H4 (cell line): ENCODE data around the gene MRPL38. TPM values are rescaled to one million over a fixed set of nuclear protein-coding genes. Genes with fewer than 3 reads are reported as not detected.

Experiments used
- DNase-seq: peaks from one replicate; pipeline ENCODE4 v3.0.0-alpha.2; 2015; ENCODE audit warnings: low spot score
- total RNA-seq: library from RNA; depleted of rRNA; stranded (reverse); fragments of >200 nt; shearing (Covaris generic); gene quantifications from 2 replicates; pipeline ENCODE4 v1.2.3, GENCODE V29; 2014; rRNA removed

The MRPL38 gene
- 39.1 and 54.0 TPM in 2 replicates for total RNA-seq

DNA sequence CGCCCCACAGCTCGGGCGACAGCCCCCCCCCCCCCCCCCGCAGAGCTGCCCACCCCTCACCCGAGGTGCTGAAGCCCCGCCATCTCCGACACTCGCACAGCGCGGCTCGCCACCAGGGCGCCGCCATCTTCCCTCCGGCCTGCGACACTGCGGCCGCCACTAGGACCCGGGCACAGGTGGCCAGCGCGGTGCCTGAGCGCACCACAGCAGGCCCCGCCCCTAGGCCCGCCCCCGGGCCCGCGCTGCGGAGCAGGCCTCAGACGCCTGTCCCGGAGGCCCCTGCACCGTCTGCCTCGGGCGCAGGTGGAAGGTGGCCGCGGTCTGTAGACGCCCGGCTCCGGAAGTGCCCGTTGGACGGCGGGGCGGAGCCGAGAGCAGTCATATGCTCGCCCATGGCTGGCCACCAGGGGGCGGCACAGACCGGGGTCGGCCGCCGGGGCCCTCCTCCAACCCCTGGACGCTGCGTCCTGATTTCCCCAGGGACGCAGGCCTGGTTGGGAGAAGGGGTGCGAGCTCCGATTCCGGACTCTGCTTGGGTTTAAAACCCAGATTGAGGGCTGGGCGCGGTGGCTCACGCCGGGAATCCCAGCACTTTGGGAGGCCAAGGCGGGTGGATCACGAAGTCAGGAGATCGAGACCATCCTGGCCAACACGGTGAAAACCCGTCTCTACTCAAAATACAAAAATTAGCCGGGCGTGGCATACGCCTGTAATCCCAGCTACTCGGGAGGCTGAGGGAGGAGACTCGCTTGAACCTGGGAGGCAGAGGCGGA lies at the start of gene MRPL38:
TSS of gene MRPL38 (minus strand) at position 136 of the 773 bp plus-strand sequence. CDS start at position 127, 9 bp downstream.
- DNase-seq, result peak; percentile 96

DNA sequence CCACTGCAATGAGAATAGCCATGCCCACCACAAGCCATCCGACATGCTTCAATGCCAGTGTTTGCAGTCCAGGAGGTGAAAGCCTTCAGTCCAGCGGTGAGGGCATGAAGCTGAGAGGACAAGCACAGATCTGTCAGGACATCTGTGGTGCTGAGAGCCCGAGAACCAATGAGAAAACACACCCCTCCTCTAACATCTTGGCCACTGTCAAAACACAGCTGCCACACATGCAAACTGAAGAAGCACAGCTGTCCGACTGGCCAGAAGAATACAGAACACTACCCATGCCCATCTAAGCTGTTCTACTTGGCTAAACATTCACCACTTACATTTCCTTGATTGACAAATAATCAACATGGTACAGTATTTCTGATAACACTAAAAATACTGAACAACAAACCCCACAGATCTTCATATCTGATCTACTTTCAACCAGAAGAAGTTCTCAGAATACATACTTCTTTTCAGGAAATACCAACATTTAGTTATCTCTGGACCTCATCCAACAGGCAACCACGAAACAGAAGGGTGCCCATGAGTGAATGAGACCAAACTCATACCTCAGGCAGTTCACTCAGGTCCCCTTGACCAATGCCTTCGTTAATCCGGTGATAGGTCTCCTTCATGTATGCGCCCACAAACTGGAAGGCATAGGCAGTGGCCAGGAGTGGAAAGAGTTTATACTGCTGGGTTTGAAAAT lies 46.3 kb upstream of the MRPL38 start:
- no peak for DNase-seq

DNA sequence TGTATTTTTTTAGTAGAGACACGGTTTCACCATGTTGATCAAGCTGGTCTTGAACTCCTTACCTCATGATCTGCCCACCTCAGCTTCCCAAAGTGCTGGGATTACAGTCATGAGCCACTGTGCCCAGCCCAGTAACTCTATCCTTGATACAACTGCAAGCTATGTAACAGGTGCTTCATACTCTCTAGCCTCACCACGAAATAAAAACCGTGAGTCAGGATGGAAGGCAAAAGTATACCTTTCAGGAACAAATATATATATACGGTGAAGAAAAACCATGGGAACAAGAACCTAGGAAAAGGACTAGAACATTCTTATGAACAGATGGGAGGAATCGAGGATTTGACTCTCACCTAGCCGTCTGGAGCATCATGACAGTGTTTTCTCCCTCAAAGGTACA lies 45.7 kb upstream of the MRPL38 start:
- DNase-seq, result no peak

DNA sequence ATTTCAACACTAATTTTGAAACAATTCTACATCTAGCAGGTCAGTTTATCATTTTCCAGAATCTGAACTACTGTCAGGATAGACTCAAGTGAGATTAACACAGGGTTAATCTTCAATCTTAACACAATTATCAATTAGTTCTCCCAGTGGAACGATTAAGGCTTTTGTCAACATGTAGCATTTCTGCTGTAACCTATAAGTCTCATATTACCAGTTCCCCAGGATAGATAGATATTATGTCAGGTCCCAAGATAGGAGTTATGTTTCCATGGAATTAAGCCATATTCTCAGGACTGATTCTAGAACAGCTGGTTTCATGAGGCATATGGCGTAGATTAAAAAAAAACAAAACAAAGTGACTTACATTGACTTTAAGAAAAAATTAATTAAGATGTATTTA lies 40.5 kb upstream of the MRPL38 start:
- DNase-seq, result no peak

DNA sequence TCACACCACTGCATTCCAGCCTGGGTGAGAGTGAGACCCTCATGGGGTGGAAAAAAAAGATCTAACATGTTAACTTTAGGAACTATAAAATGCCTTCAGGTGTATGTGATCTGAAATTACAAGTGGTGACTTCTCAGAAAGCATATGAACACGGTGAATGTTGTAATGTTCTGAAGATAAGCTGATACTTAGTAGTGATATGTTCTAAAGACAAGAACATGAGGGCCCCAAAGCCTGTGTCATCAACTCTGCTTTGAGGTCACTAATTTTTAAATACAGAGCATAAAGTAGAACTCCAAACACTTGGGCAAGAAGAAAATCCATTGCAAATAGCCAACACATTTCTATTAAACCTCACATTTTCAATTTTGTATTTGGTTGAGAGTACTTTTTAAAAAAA lies 38.8 kb upstream of the MRPL38 start:
- no peak for DNase-seq

DNA sequence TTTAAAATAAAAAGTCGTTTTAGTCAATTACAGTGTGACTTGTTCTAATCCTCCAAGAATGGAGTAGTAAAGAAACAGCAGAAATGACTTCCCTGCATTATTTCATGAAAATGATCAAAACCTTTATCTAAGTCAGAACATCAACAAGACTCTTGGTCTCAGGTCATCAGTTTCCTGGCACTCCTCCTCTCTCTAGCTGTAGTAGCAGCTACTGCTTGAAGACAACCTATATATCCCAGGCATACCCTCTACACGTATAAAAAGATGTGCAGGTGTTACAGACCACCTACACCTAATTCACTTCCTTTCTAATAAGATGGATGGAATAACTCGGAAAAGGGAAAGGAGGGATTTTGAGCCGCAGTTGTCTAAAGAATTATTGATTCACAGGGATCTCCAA lies 37.8 kb upstream of the MRPL38 start:
- no peak for DNase-seq

DNA sequence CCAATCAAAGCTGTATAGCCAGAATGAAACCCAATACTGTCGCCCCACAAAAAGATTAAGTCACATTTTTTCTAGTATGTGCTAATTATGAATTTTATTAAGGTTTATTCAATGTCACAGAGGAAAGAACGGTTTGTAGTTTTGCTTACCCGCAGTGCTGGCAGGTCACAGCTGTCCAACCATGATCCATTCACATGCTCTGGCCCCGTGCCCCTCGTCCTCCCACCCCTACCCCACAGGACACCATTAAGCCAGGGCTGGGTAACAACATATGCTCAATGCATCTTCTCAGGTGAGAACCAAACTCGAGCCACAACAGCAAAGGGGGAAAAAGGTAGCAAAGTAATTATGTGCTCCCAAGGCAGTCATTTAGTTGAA lies 36.7 kb upstream of the MRPL38 start:
- DNase-seq, result no peak

DNA sequence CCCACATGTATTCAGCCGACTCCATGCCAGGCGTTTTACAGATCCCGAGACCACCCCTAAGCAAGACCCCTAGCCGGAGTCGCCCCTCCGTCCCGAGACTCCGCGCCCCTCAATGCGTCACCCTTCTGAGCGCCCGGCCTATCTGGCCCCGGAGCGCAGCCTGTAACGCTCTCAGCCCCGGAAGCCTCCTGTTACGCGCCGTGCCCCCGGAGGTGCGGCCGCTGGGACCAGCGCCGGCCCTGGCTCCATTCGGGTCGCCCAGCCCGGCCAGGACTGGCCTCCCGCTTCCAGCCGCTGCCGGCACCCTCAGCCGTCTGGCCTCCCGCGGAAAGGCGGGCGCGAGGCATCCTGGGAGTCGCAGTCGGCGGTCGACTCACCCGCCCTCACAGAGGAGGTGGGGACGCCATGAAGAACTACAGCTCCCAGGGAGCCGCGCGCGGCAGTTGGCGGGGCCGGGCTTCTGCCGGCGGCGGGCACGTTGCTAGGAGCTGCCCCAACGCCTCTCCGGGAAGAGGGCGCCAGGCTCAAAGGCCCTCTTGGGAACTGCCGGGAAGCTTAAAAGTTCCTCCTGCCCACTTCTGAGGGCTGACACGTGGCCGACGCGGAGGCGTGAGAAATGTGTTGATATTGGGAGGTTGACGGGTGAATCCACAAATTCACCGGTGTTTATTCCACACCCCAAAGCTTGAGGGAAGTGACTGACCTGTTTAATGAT lies 36.2 kb upstream of the MRPL38 start, which contains the start of gene FBF1:
TSS of gene FBF1 (minus strand) at position 316 of the 715 bp plus-strand sequence. CDS start 2,893 bp downstream, outside the sequence.
- DNase-seq, result peak; percentile 96

DNA sequence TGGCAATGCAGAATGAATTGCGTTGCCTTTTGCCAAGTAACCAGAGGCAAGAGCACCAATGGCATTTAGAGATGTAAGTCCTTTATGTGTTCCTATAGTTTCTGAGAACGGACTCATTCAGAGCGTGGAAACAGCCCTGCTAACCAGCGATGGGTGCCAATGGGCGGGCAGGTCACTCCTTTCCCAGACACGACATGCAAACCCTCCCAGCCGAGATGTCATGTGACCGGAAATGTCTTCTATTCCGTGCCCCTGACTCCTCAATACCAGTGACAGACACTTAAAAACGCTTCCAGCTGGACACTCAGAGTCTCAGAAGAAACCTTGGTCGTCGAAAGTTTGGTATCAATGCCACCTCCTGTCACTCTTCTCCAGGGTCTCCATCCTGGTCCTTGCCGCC lies 33.0 kb upstream of the MRPL38 start:
- DNase-seq, result no peak

DNA sequence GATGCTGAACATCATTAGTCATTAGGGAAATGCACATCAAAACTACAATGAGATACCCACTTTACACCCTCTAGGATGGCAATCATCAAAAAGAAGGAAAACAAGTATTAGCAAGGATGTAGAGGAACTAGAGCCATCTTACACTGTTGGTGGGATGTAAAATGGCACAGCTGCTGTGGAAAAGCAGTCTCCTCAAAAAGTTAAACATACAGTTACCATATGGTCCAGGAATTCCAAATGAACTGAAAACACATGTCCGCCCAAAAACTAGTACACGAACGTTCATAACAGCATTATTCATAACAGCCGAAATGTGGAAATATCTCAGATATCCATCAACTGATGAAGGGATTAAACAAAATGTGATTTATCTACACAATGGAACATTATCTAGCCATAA lies 29.1 kb upstream of the MRPL38 start:
- no peak for DNase-seq

DNA sequence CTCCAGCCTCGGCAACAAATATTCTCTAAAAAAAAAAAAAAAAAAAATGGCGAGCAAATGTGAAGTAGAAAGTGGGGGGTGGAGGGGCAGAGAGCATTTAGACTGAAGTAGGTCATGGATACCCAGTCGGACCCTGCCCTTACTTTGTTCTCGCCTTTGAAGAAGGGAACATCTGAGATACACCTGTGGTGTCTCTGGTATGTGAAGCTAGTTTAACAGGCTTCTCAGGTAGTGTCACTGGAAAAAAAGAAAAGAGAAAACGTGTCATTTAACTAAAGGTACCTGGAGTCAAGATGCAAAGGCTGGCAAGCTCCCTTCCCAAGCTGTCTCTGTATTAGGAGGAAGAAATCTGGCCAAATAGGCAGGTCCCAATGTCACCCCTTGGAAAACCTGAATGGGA lies 28.2 kb upstream of the MRPL38 start:
- DNase-seq, result no peak

DNA sequence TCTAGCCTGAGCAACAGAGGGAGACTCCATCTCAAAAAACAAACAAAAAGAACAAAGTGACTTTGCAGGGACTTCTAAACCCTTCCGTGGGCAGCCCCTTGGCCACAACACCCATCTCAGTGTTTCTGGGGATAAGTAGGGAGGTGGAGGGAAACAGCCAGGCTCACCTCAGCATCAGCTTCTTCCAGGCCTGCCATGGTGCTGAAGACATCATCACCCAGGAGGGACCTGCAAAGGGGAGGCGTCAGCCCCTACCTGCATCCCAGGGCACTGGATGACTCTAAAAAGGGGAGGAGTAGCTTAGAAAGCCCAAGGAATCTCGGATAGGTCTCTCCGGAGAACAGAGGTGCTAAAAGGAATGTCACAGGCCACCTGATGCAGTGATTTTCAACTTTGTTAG lies 26.4 kb upstream of the MRPL38 start:
- no peak for DNase-seq

DNA sequence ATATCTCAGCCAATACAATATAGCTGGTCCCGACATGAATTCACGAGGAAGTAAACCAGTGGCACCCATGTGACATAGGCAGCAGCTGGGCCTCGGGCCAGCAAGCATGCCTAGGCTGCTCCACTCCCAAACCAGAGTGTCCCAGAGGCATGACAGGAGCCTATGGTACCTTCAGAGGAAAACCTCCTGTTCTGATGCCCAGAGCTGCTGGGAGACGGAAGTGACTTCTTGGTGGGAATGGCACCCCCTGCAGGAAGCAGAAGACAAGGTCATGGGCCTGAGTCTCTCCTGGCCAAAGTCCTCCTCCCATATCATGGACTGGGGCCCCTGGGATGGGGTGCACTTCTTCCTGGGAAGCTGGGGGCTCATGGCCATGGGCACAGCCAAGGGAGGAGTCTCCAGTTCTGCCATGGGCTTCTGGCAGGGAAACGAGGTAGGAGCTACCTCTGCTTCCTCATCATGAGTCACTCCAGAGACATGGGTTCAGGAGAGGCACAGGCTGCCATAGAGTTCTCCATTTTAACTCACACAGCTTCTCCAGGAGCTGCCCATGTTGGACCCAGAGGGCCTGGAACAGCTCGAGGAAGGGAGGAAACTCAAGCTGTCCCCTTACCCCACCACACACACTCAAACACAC lies 22.7 kb upstream of the MRPL38 start:
- DNase-seq, result no peak

DNA sequence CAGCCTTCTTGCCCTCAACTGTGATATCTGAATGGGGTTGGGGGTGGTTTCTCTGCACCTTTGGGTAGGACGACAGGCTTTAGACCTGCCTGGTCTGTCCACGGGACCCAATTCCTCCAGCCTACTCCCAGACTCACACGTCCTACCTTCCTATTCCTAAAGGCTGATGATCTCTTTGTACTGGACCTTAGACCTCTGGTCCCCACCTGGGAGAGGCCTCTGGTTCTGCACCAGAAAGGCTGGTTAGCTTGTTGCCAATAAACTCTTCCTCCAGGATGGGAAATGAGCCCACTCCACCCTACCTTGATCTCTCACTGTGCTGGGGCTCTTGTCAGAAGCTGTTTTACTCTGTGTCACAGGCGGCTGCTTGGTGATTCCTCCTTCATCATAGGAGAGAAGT lies 21.8 kb upstream of the MRPL38 start:
- DNase-seq, result no peak

DNA sequence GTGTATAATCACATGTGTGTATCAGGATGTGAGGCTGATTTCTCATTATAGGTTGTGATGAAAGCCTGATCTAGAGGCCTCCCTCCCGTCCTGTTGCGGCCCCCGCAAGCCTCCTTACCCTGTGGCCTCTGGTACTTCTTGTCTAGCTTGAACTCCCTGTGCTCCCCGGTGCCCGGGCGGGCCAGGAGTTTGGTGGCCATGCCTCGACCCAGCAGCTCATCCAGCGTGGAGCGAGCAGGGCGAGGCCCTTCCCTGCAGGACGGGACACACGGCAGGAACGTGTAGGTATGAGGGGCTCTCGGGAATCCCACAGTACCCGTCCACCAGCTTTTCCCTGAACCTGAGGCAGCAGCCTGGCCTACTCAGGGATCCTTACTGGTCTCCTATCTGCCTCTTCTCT lies 21.2 kb upstream of the MRPL38 start:
- DNase-seq, result no peak

DNA sequence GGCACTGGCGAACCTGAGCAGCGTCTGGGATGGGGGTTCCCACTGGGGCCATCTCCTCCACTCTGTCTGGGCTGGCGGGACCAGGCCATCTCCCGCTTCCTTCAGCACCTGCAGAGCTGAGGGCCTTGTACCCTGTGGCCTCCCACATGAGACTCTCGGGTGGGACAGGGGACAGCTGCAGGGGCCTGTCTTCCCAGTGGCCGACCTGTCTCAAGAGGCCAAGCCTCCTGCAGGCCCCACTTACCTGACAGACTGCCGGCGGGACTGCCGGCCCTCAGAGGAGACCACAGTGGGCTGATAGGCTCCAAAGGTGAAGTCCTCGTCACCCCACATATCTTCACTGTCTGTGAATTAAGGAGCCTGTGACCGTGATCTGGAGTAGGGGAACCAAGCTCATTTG lies 20.4 kb upstream of the MRPL38 start:
- DNase-seq, result no peak

DNA sequence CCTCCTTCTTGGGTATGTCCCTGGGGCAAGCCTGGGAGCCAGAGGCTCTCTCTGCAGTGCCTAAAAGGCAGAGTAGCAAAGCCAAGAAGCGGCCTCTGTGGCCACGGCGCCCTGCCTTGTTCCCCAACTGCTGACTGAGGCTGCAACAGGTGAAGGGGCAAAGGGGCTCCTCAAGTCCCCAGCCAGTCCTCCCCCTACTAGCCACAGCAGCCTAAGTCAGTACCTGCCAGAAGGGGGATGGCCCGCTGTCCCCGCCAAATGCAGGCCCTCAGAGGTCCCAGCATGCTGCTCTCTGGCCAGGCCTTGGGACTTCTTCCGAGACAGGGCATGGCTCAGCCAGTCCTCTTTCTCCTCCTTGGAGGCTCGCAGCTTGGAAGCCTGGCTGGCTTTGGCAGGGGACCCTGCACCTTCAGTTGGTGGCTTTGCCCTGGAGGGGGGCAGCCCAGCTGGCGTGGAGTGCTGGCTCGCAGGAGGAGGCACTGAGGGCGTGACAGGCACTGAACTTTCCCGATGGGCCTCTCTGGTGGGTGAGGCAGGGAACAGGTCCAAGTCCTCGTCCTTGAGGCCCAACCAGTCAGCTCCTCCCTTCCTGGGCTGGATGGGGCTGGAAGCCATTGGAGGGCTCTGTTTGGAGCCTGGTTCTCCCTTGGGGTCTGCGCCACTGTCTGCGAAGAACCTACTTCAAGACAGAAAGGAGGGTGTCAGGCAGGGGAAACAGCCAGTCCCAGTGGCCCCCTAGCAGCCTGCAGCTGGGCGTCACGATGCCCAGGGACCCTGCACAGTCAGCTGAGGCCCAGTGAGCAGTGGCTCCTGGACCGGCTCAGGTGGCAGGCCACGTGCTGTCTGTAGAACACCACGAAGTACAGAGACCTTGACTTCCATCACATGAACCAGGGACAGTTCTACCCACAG lies 18.5 kb upstream of the MRPL38 start:
- DNase-seq, result no peak

DNA sequence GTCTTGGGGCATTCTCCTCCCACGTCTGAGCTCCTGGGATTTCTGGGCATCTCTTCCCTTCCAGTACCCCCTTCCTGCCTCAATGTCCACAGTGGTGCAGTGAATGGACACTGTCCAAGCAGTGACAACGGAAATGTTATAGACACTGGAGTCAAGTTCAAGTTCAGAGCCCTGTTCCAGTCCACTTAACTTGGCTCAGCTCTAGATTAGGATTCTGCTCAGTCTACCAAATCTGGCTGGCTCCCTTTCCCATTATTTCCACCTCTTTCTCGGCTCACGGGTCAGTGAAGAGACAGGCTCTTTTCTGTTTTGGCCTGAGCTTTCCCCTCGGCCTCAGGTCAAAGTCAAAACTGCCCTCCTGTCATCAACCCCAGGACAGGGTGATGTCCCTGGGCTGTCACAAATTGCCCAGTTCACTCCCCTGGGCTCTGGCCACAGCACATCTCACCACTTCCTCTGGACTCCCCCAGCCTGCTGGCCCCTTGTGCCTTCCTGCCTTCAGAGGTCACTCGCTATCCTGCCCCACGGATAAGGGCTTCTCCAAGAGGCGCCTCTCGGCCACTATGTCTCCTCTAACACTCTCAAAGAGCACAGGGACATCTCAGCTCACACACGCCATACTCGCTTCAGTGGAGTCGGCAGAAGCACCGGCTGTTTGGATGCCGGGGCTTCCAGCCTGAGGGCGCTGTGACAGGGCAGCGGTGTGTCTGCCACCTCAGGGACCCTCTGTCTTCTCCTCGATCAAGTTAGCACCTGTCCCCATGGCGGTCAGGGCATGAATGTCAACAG lies 17.7 kb upstream of the MRPL38 start:
- no peak for DNase-seq

DNA sequence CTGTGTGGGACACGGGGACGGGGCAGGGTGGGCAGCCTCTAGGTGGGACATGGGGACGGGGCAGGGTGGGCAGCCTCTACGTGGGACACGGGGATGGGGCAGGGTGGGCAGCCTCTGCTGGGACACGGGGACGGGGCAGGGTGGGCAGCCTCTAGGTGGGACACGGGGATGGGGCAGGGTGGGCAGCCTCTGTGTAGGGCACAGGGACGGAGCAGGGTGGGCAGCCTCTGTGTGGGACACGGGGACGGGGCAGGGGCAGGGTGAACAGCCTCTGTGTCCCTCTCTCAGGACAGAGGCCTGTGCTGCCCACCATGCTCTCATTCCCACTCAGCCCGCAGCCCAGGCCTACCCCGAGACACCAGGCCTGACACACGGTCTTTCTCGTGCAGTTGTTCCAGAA lies 16.9 kb upstream of the MRPL38 start:
- DNase-seq, result no peak

DNA sequence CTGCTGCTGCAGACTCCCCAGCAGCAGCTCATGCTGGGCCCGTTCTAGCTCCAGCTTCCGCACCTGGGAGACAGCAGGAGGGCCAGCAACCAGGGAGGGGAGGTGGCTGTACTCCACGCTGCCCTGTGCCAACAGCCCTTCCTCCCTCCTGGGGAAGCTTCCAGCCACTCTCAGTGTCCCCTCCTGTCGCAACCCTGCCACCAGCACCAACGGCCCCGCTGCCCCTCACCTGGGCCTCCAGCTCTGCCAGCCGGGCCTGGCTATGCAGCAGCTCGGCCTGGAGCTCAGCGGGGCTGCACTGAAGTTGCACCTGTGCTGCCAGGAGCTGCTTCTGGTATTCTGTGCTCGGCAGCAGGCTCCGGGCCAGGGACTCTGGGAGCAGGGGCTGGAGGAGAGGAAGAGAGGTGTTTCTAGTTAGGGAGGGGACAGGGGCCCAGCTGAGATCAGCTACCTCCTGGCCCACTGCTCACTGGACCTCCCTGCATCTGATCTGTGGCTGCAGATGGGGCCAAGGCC lies 15.4 kb upstream of the MRPL38 start:
- no peak for DNase-seq
